Left lobe of liver (tissue), 2 donors: ENCODE measurements around the gene CNKSR2. TPM values are rescaled to one million over a fixed set of nuclear protein-coding genes. Genes with fewer than 3 reads are reported as not detected.

Source experiments
- ATAC-seq: fragments of 200-7000 bp; cut with Tn5 transposase; one replicate; pipeline ENCODE4 v1.9.1; 2020; ENCODE audit warnings: mild to moderate bottlenecking, moderate library complexity
- DNase-seq: peaks from one replicate; pipeline ENCODE4 v3.0.0-alpha.2; 2020; ENCODE audit warnings: low spot score
- total RNA-seq: library from RNA; stranded (reverse); gene quantifications from one replicate; pipeline ENCODE4 v1.2.1, GENCODE V29; 2021
- donor health status: DM: no; HTN: no; CAD: no; lungs with moderate emphysema.
- donor health status: DM: no; HTN: yes; CAD: no.

Gene CNKSR2
- total RNA-seq, 1 donor from 2014 or later = 2.2 TPM

DNA sequence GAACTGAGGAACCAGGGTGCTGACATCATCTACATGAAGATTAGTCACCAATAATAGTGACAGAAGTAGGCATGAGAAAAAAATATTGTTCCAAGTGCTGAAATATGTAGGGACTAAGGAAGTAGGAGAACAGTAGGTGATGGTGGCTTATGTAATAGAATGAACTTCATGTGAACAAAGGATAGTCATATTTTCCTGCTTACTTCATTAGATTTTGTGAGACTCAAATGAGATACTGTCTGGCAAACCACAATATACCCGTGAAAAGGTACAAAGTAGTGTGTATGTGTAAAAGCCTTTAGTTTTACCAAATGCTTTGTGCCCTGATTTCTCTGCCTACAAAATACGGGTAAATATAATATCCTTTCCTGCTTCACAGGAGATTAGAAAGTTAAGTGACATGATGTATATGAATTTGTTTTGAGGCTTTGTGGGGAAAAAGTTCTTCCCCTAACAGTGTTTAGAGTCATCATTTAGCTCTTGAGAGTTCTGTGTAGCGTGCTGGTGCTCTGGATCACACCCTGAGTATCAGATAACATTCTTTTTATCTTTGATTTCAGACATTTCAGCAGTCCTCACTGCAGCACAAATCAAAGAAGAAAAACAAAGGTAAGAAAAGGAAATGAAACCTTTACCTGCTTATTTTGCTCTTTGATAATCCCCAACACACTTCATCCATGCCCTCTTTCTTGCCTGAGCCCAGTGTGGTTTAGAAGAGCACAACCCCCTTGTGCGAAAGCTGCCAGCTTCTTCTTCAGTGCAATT lies 216.0 kb downstream of the CNKSR2 start:
- ATAC-seq (no peak), DNase-seq (no peak)

DNA sequence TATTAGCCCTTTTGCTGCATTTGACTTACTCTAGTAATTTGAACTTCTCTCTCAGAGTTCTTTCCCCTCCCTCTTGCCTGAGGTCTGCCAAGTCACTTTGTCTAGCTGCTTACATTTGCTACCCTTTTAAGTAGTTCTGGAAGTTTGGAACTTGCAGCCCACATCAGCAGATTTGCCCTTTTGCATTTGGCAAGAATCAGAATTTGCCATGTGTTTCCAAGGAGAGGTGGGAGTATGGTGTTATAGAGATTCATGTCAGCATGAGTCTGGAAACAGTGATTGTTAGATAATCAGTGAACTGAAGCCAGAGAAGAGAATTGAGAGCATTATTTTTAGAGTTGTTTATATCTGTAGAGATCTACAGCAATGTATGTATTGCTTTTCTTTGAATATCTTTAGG lies 231.8 kb downstream of the CNKSR2 start:
- ATAC-seq (no peak), DNase-seq (no peak)

DNA sequence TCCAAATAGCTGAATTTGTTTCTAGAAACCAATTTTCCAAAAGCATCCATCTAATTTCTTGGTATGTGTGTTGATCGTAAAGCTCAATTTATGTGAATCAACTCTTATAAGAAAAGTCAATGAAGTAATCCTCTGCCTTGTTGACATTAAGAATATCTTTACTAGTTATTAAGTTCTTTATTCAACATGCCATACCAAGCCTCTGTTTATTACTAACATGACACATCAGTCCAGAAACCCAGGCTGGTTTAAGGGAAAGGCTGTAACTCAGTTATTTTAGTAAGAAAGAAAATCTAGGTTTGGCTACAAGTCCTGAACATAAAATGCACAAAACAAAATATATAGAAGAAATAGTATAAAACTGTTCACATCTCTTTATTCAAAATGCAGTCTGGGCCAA lies 235.9 kb downstream of the CNKSR2 start:
- ATAC-seq (no peak), DNase-seq (no peak)

DNA sequence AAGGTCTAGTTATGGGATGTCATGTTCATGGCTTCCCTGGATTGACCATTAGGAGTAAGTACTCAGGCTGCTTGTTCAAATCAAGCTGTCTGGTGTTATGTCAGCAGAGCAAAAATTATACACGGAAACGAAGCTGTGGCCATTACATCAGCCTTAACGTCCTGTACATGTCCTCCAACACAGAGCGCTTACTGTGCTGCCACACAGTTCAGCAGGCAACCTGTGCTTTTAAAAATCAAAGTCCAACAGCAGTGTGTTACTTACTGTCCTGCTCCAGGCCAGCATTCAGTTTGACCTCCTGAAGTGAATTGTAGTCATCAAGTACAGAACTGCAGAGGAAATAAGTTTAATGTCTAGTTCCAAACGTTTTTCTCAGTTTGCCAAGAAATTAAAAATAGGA lies 237.9 kb downstream of the CNKSR2 start:
- DNase-seq (no peak), ATAC-seq (peak; percentile 63)

DNA sequence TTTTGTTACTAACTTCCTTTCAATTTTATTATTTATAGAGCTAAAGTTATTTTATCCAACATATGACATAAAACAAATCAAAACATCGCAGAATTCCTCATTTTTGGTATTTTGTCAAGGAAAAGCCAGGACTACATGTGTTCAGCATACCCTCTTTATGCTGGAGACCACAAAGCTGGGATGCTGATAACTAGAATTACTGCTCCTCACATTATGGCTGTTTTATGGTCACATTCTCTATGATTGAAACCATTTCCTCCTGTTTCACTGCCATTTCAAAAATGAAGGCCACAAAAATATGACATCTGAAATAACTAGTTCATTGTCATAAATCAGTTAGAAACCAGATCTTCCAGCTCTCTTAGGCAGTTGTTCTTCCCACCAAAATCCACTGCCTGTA lies 242.2 kb downstream of the CNKSR2 start:
- ATAC-seq = no peak
- no peak for DNase-seq

DNA sequence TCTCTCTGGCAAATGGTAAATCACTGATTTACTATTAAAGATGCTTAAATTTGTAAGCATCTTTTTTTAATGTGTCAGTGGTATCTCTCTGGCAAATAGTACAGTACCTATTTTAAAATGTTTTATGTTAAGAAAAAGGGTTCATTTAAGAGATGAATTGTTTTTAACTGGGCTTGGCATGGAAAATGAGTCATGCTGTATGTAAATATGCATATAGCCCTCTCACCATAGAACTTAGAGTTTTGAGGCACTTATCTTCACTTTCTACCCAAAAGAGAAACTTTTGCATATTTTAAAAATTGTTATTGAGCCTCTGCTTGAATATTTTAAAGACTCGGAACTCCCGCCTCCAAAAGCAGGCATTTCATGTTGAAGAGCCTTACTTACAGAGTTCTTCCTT lies 246.0 kb downstream of the CNKSR2 start:
- DNase-seq = no peak
- ATAC-seq = no peak

GRCh38 chrX:21623778-21624501 lies 249.7 kb downstream of the CNKSR2 start:
- DNase-seq (no peak), ATAC-seq (no peak)

DNA sequence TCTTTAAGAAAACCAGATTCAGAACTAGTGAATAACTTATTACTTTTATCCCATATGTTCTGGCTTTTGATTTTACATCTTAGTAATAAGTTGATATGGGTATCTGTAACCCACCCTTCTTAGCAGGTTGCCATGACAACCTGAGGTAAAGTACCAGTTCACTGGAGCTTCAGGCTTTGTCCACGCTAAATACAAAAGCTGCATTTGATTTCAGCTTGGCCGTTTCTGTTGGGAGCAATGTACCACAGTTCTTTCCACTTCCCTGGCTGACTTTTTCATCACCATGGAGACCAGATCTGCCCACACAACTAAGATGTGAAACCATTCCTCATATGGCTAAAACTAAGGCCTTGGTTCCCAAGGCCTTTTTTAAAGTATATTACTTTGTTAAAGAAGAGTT lies 257.8 kb downstream of the CNKSR2 start:
- DNase-seq (no peak), ATAC-seq (no peak)

- ATAC-seq = no peak
- no peak for DNase-seq
Measured at GRCh38 chrX:21638311-21638710, 264.1 kb downstream of the CNKSR2 start.

DNA sequence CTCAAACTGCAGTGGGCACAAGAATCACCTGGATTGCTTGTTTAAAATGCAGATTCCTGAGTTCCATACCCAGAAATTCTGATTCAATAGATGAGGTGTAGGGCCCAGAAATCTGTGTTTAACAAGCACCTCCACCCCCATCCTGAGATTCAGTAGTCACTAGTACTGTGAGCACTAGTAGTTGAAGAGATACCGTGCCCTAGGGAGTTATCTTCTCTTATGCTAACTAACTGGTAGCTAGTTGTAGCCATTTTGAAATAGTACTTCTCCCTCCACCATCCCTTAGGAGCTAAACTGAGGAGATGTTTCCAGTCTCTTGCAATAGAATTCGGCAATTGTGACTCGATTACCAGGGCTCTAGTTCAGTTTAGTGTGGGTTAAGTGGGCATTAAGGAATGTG lies 265.6 kb downstream of the CNKSR2 start:
- ATAC-seq = no peak
- no peak for DNase-seq

- ATAC-seq (peak; percentile 63), DNase-seq (no peak)
Measured at GRCh38 chrX:21645431-21645830, 271.2 kb downstream of the CNKSR2 start.

GRCh38 chrX:21645886-21646285 lies 271.7 kb downstream of the CNKSR2 start:
- no peak for DNase-seq
- ATAC-seq = no peak

- ATAC-seq = no peak
- DNase-seq = no peak
Measured at GRCh38 chrX:21655901-21656586, 281.8 kb downstream of the CNKSR2 start.

DNA sequence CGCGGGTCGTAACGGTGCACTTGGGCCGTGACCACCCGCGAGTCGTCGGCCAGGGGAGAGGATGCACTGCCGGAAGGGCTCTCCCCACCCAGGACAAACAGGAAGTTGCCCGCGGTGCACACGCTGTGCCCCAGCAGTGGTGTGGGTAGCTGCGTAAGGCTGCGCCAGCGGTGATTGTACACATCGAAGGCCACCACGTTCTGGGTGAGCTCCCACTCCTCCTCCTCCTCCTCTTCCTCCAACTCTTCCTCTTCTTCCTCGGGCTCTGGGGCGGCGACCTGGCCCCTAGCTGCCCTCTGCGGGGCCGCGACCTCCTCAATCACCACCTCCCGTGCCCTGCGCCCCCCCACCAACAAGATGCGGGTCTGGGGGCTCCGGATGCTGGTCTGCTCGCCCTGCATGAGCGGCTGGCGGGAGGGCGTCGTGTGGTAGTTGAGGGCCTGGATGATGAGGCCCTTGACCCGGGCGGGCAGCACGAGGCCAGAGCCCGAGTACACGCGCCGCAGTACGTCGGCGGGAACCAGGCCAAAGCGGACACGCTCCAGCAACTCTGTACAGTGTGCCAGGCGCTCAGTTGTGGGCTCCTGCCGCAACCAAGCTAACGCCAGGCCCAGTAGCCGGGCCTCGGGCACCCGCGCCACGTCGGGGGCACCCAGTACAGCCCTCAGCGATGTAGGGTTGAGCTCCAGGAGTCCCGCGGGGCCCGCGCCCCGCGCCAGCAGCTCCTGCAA lies 282.5 kb downstream of the CNKSR2 start:
- ATAC-seq = no peak
- DNase-seq = no peak

DNA sequence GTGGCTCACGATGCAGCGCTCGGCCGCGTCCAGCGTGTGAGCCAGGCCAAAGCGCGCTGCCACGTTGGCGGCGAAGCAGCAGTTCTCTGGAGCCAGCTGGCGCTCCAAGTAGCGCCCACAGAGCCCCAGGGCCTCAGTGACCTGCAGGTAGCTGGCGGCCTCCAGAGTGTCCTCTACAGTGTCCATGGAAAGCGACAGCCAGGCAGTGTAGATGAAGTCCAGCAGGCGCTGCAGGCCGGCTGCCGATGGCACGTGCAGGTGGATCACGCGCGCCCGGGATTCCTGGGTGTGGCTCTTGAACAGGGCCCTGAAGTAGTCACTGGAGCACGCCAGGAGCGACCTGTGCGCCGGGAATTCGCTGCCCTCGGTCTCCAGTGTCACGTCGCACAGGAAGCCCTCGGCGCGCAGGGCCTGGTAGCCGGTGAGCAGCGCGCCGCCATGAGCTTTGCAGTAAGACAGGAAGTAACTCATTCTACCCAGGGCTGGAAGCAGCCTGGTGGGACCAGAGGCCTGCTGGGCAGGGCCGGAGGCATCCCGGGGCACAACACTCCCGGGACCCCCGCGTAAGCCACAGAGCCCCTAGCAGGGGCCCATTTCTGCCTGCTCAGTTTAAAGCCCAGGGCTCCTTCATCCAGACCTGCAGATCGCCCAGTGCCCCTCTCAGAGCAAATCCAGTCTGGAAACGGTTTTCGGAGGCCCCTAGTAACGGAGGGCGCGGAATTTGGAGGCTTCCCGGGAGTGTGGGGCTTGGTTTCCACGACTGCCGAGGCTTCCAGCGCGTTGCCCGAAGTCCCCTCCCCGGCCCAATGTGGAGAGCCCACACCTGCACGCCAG lies 283.3 kb downstream of the CNKSR2 start:
- ATAC-seq (no peak), DNase-seq (no peak)

DNA sequence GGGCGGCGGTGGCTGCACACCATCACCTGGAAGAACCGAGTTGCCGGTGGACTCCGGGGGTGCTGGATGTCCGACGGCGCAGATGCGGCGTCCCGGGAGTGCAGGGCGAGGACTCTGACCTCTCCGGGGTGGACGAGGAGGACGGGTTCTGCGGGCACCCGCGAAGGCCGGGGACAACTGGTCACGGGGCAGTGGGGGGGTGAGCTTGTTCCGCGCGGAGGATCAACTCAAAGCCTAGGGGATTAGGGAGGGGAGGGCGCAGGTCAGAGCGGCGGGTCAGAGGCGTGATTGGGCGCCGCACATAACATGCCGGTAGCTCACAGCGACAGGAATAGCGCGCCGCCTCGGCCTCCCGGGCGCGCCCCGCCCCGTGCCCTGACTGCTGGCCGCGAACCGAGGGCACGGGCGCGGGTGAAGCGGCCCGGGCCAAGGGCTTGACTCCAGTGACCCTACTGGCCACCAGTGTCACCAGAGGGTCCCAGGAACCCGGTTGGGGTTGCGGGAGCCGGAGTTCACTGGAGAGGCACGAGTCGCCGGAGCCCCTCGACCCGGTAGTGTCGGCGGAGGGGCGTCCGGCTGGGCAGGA lies 284.0 kb downstream of the CNKSR2 start, which contains the start of gene KLHL34:
KLHL34 (minus strand) TSS at position 179 of the 586 bp plus-strand sequence. CDS start 542 bp downstream, outside the sequence.
- no peak for DNase-seq
- peak; percentile 94 for ATAC-seq

- ATAC-seq = peak; percentile 82
Measured at GRCh38 chrX:21658746-21659145, 284.5 kb downstream of the CNKSR2 start.

DNA sequence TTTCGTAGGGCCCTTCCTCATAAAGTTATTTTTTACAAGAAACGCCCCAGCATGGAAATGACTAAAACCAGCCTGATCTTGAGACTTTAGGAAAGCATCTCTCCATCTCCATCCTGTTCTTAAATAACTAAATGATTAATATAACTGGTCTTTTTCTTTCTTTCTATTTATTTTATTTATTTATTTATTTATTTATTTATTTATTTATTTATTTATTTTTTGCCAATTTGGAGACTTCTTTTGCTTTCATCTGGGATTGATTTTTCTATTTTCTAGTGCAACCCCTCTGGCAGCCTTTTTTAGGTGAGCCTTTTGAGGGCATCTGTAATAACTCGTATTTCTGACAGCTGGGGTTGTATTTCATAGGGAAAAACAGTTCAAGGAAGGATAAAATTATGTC lies 285.1 kb downstream of the CNKSR2 start:
- ATAC-seq = no peak
- DNase-seq = no peak

More at GRCh38 chrX:21658746-21659145, 284.5 kb downstream of the CNKSR2 start:
- DNase-seq = no peak

GRCh38 chrX:21660156-21660555 lies 285.9 kb downstream of the CNKSR2 start:
- no peak for DNase-seq
- ATAC-seq = no peak

DNA sequence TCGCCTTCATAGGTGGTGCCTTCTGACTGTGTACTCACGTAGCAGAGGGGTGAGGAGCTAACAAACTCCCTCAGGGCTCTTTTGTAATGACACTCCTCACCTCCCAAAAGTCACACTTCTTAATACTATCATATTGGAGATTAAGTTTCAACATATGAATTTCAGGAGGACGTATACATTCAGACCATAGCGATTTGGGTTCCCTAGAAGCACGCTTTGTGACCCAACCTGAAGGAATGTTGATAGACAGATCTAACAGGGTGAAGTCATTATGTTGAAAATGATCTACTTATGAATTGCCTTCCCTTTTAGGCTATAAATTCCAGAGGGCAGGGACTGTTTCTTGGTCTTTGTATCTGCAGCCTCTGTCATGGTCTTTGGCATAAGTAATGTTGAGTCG lies 287.1 kb downstream of the CNKSR2 start:
- ATAC-seq (no peak), DNase-seq (no peak)
